DMS 273 (cell line): ENCODE data around the gene RRN3.
"Not testable (repeated sequence)": the region's sequence is repeated elsewhere in the genome, so short reads cannot be mapped to it uniquely, and the experiment has no call there.

Source experiments
- DNase-seq: peaks from one replicate; lab custom pipeline; 2025; ENCODE audit not compliant: unreplicated experiment; lab: John Stamatoyannopoulos, UW

Gene RRN3

GRCh38 chr16:15100372-15100987 is 6.4 kb upstream of the RRN3 start:
- DNase-seq, result not testable (repeated sequence)

GRCh38 chr16:15099366-15099909 is 5.4 kb upstream of the RRN3 start:
- DNase-seq, result not testable (repeated sequence)

- DNase-seq, result not testable (repeated sequence)
Observed at GRCh38 chr16:15096583-15096972, 2.5 kb upstream of the RRN3 start.

GRCh38 chr16:15093571-15093954 is 509 bp downstream of the RRN3 start:
- DNase-seq, result not testable (repeated sequence)

GRCh38 chr16:15090663-15091269 is 3.3 kb downstream of the RRN3 start:
- DNase-seq, result not testable (repeated sequence)

- not testable (repeated sequence) for DNase-seq
Observed at GRCh38 chr16:15082788-15083187, 11.3 kb downstream of the RRN3 start.

GRCh38 chr16:15080883-15081282 is 13.2 kb downstream of the RRN3 start:
- DNase-seq, result not testable (repeated sequence)

- not testable (repeated sequence) for DNase-seq
Observed at GRCh38 chr16:15076161-15076560, 17.9 kb downstream of the RRN3 start.

GRCh38 chr16:15073101-15073500 is 21.0 kb downstream of the RRN3 start:
- no peak for DNase-seq

- not testable (repeated sequence) for DNase-seq
Observed at GRCh38 chr16:15071916-15072769, 21.9 kb downstream of the RRN3 start.

GRCh38 chr16:15071013-15071412 is 23.1 kb downstream of the RRN3 start:
- DNase-seq, result not testable (repeated sequence)

- not testable (repeated sequence) for DNase-seq
Observed at GRCh38 chr16:15066690-15067089, 27.4 kb downstream of the RRN3 start.

- DNase-seq, result not testable (repeated sequence)
Observed at GRCh38 chr16:15065961-15066360, 28.1 kb downstream of the RRN3 start.

- DNase-seq, result not testable (repeated sequence)
Observed at GRCh38 chr16:15062085-15062810, 31.8 kb downstream of the RRN3 start.

GRCh38 chr16:15059324-15059723 is 34.7 kb downstream of the RRN3 start:
- DNase-seq, result no peak

GRCh38 chr16:15057681-15058417 is 36.2 kb downstream of the RRN3 start:
- no peak for DNase-seq

GRCh38 chr16:15055141-15056053 is 38.7 kb downstream of the RRN3 start:
- peak; percentile 86 for DNase-seq

- DNase-seq, result peak; percentile 26
Observed at GRCh38 chr16:15054357-15055140, 39.5 kb downstream of the RRN3 start.
